Skeletal muscle cell (primary cell): ENCODE data around the gene MGAT5.

Experiments
- DNase-seq: peaks from one replicate; pipeline ENCODE4 v3.0.0-alpha.2; 2010; ENCODE audit warnings: low read depth
- H3K4me3 ChIP-seq: 2 replicates; pipeline ENCODE4 v1.5.1; 2011; ENCODE audit warnings: low read depth, mild to moderate bottlenecking, control low read depth, low read length, moderate library complexity

Gene MGAT5

DNA sequence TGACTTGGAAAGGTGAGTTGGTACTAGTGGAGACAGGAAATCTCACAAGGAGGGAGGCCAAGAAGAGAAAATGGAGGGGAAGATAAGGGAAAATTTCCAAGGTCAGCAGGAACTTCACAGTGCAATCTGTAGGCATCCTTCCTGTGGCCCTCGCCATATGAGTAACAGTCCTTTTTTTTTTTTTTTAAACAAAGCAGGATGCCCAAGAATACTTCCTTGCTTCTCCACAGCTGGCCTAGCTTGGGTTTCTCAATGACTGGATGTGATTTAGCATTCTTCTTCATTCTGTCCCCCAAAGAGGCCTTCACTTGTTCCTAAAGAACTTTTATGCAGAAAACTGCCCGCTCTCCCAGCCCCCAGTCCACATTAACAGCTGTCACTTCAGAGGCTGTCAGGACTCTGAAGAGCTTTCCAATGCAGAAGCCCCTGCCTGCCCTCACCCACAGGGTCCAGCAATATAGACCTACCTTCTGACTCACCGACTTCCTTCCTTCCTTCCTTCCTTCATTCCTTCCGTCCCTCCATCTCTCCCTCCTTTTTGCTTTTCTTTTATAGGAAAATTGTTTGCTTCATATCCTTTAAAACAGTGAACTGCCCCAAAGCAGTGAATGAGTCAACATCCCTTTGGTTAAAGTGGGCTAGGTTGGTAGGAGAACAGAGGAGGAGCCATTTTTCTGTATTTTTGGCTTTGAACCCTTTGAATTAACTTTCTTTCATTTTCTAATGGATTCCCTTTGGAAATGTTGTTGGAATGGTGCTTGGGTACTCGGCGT, 172.0 kb downstream of the MGAT5 start:
- H3K4me3 ChIP-seq = no peak overlapping the region
- DNase-seq = no peak

DNA sequence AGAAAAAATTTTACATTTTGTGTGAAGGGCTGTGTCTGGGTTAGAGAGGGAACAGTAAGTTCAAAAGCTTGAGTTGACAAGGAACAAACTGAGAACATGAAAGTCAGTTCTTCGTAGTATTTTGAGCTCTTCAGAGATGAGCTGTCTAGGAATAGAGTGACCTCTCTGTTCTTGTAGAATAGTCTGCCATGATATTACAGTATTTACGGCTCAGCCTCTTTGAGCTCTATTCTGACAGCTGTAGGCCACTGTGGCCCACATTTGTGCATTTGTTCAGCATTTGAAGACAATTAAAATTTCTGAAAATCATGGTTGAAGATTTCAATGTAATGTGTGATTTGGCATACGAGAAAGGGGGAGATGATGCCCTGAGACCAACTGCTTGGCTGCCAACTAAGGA, 172.8 kb downstream of the MGAT5 start:
- DNase-seq = no peak
- no peak overlapping the region for H3K4me3 ChIP-seq

GRCh38 chr2:134429886-134430285, 176.0 kb downstream of the MGAT5 start:
- DNase-seq = peak; percentile 56
- H3K4me3 ChIP-seq = no peak overlapping the region

GRCh38 chr2:134431838-134432434, 178.1 kb downstream of the MGAT5 start:
- DNase-seq = no peak
- H3K4me3 ChIP-seq = no peak overlapping the region

DNA sequence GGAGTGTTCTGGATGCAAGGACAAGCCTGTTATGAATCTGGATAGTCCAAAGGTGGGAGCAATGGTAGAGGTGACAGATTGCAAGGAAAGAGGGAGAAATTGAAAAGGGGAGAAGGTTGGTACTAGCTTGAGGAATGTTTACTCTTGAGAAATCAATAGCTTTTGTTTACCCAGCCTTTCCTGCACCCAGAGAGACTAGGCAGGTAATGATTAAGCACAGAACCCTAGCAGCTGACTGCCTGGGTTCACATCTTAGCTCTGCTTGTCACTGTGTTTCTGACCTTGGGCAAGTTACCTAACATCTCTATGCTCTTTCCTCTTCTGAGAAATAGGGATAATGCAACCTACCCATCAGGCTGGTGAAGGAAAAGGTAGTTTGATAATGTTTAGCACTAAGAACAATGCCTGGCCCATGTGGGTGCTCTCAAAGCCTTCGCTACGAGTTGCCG, 178.6 kb downstream of the MGAT5 start:
- no peak overlapping the region for H3K4me3 ChIP-seq

DNA sequence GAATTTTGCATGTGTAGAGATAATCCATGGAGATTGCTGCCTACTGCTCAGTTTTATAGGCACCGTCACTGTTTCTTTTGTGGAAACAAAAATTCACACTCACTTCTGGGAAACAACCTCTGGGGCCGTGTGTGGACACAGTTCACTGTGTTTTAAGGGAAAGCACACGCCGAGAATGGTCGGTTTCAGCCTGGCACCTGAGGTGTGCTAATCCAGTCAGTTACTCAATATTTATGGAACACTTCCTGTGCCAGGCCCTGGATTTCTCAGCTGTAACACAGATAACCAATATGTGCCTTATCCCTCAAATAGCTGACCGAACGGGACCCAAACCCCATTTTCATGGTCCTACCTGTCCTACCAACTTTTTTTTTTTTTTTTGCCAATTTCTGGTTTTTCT, 179.6 kb downstream of the MGAT5 start:
- DNase-seq = no peak
- no peak overlapping the region for H3K4me3 ChIP-seq

More for the DNA sequence above, 178.6 kb downstream of the MGAT5 start:
- DNase-seq = no peak

GRCh38 chr2:134433979-134434378, 180.1 kb downstream of the MGAT5 start:
- no peak for DNase-seq
- H3K4me3 ChIP-seq = no peak overlapping the region

DNA sequence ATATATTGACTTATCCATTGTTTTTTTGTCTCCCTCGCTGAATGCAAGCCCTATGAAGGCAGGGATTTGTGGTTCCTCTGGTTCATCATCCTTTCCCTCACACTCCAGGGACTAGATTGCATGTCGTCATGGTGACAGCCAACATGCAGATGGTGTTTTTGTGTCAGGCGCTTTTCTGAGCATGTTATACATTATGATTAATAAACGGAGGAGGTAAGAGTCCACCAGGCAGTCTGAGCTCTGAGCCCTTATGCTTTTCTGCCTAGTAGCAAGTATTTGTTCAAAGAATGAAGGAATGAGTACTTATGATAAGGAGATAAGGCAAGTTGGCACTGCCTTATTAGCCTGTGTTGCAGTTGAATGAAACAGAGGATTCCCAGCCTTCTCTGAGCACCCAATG, 181.6 kb downstream of the MGAT5 start:
- no peak for DNase-seq
- H3K4me3 ChIP-seq = no peak overlapping the region

- H3K4me3 ChIP-seq = no peak overlapping the region
- DNase-seq = no peak
These were observed 182.1 kb downstream of the MGAT5 start for GRCh38 chr2:134435936-134436335.

GRCh38 chr2:134436706-134437105, 182.8 kb downstream of the MGAT5 start:
- no peak overlapping the region for H3K4me3 ChIP-seq
- no peak for DNase-seq

GRCh38 chr2:134438371-134438770, 184.5 kb downstream of the MGAT5 start:
- no peak for DNase-seq
- no peak overlapping the region for H3K4me3 ChIP-seq

GRCh38 chr2:134440336-134440909, 186.6 kb downstream of the MGAT5 start:
- no peak overlapping the region for H3K4me3 ChIP-seq
- DNase-seq = no peak

GRCh38 chr2:134441153-134441863, 187.4 kb downstream of the MGAT5 start:
- DNase-seq = no peak
- no peak overlapping the region for H3K4me3 ChIP-seq

- no peak for DNase-seq
- H3K4me3 ChIP-seq = no peak overlapping the region
These were observed 190.1 kb downstream of the MGAT5 start for GRCh38 chr2:134443814-134444480.

GRCh38 chr2:134445116-134445515, 191.2 kb downstream of the MGAT5 start:
- no peak overlapping the region for H3K4me3 ChIP-seq
- no peak for DNase-seq

GRCh38 chr2:134445985-134446382, 192.1 kb downstream of the MGAT5 start:
- DNase-seq = no peak
- no peak overlapping the region for H3K4me3 ChIP-seq

DNA sequence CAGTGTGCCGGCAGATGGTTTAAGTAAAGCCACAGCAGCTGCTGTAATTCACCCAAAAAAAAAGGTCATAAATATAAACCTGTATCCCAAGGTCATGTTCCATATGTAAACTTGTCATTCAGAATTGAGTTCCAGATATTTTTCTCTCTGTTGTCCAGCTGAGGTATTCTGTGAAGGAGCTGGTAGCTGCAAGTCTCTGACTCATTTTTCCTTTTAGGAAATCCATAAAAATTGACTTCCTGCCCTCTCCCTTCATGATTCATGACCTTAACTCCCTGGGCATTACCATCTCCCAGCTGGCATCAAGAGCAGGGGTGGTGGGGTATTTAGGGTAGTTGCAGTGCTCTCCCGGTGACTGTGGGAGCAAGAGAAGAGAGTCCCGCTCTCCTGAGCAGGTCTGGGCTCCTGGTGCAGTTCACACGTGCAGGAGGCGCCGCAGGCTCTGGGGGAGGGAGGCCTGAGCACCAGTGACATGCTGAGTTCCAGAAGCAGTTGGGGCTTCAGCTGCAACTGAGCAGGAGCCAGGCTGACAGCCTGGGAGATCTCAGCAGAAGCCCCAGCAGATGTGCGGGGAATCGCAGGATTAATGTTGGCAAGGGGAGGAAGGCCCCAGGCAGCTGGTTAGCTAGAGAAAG, 192.6 kb downstream of the MGAT5 start:
- H3K4me3 ChIP-seq = no peak overlapping the region
- DNase-seq = peak; percentile 25

- no peak for DNase-seq
- no peak overlapping the region for H3K4me3 ChIP-seq
These were observed 193.8 kb downstream of the MGAT5 start for GRCh38 chr2:134447669-134448068.

DNA sequence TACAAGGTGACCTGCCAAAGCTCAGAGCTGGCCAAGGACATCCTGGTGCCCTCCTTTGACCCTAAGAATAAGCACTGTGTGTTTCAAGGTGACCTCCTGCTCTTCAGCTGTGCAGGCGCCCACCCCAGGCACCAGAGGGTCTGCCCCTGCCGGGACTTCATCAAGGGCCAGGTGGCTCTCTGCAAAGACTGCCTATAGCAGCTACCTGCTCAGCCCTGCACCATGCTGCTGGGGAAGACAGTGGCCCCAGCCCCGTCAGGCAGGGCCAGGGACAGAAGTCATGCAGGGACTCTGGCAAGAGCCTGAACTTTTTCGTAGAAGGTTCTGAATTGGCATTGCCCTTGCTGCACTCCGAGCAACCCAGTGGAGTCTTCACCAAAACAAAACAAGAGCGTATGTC, 194.8 kb downstream of the MGAT5 start:
- DNase-seq = no peak
- H3K4me3 ChIP-seq = no peak overlapping the region
